Activated naive CD4-positive, alpha-beta T cell treated with anti-CD3 and anti-CD28 coated beads, Interleukin-2, amount 50 U/mL, for 72 hours (primary cell): ENCODE results near the gene FAM229A. TPM values are rescaled to one million over a fixed set of nuclear protein-coding genes. Genes with fewer than 3 reads are reported as not detected.
A peak's percentile ranks its signal among the peaks of the same experiment; 100 is the strongest.
"Not testable (repeated sequence)": the region's sequence is repeated elsewhere in the genome, so short reads cannot be mapped to it uniquely, and the experiment has no call there.

ENCODE experiments used
- ATAC-seq, 2 donors: fragments of 150-1000 bp; cut with Tn5 transposase; 2 replicates each; pipeline ENCODE4 v1.10.0; 2021; ENCODE audit warnings: mild to moderate bottlenecking in 2 of 2, moderate library complexity in 2 of 2
- DNase-seq, 2 donors: peaks; one replicate each; pipeline ENCODE4 v3.0.0; 2021 to 2022; ENCODE audit warnings: low spot score in 2 of 2
- H3K27ac Mint-ChIP-seq, 2 donors: one replicate each; pipeline ENCODE4 v1.8.0; 2022; ENCODE audit warnings: mild to moderate bottlenecking in 2 of 2, mixed read lengths in 2 of 2
- H3K36me3 Mint-ChIP-seq, 2 donors: one replicate each; pipeline ENCODE4 v1.8.0; 2022; ENCODE audit warnings: mixed read lengths in 2 of 2
- H3K9me3 Mint-ChIP-seq, 2 donors: one replicate each; pipeline ENCODE4 v1.8.0; 2022; ENCODE audit warnings: mixed read lengths in 2 of 2
- total RNA-seq, 2 donors: library from RNA; stranded (reverse); gene quantifications; one replicate each; pipeline ENCODE4 v1.2.3, GENCODE V29; 2022

FAM229A gene
- 1 to 10 TPM; 6.7 to 9.7 TPM for total RNA-seq

GRCh38 chr1:32362474-32363313 lies at the start of gene FAM229A, which contains the start of gene TSSK3:
FAM229A (minus strand) TSS chr1:32362485; CDS start chr1:32362091, 394 bp downstream.
TSSK3 (plus strand) TSS chr1:32362539; CDS start chr1:32362702, 163 bp downstream.
- Mint-ChIP-seq H3K36me3 (peaks cover 0 to 6% of the 10 kb centered on the region in 2 donors), H3K9me3 (no peaks in the 10 kb centered on the region), H3K27ac (no peak within 1 kb of the TSS)
- ATAC-seq (no peak), DNase-seq (no peak)

GRCh38 chr1:32411261-32411660 lies 49.0 kb upstream of the FAM229A start:
- ATAC-seq = no peak
- no peak for DNase-seq
- H3K36me3 Mint-ChIP-seq = no peaks in the 10 kb centered on the region
- no peaks in the 10 kb centered on the region for H3K9me3 Mint-ChIP-seq
- H3K27ac Mint-ChIP-seq = no peak overlapping the region

GRCh38 chr1:32406629-32407111 lies 44.4 kb upstream of the FAM229A start:
- no peak overlapping the region for H3K27ac Mint-ChIP-seq
- no peak for ATAC-seq
- DNase-seq = no peak
- H3K36me3 Mint-ChIP-seq = no peaks in the 10 kb centered on the region
- H3K9me3 Mint-ChIP-seq = no peaks in the 10 kb centered on the region

- Mint-ChIP-seq H3K9me3 (no peaks in the 10 kb centered on the region), H3K36me3 (no peaks in the 10 kb centered on the region), H3K27ac (no peak overlapping the region)
- DNase-seq (no peak), ATAC-seq (peak in 1 of 2 donors; percentile 59)
Measured at GRCh38 chr1:32405672-32406467, 43.6 kb upstream of the FAM229A start.

GRCh38 chr1:32404946-32405345 lies 42.7 kb upstream of the FAM229A start:
- H3K9me3 Mint-ChIP-seq = no peaks in the 10 kb centered on the region
- ATAC-seq = no peak
- H3K36me3 Mint-ChIP-seq = no peaks in the 10 kb centered on the region
- H3K27ac Mint-ChIP-seq = no peak overlapping the region
- DNase-seq = no peak

GRCh38 chr1:32400876-32401631 lies 38.8 kb upstream of the FAM229A start:
- Mint-ChIP-seq H3K27ac (no peak overlapping the region), H3K9me3 (no peaks in the 10 kb centered on the region), H3K36me3 (no peaks in the 10 kb centered on the region)
- DNase-seq (peak; percentile 61 to 64), ATAC-seq (peak; percentile 84 to 92)

- no peak for ATAC-seq
- no peaks in the 10 kb centered on the region for H3K9me3 Mint-ChIP-seq
- no peaks in the 10 kb centered on the region for H3K36me3 Mint-ChIP-seq
- no peak overlapping the region for H3K27ac Mint-ChIP-seq
- no peak for DNase-seq
Measured at GRCh38 chr1:32399843-32400242, 37.6 kb upstream of the FAM229A start.

- peaks cover 7 to 8% of the 10 kb centered on the region in 2 donors for H3K36me3 Mint-ChIP-seq
- H3K27ac Mint-ChIP-seq = no peak overlapping the region
Measured at GRCh38 chr1:32398401-32398800, 36.1 kb upstream of the FAM229A start.

GRCh38 chr1:32396524-32396923 lies 34.2 kb upstream of the FAM229A start:
- DNase-seq, H3K27ac Mint-ChIP-seq, H3K36me3 Mint-ChIP-seq, H3K9me3 Mint-ChIP-seq, ATAC-seq: not testable (repeated sequence)

More at GRCh38 chr1:32398401-32398800, 36.1 kb upstream of the FAM229A start:
- ATAC-seq (no peak), DNase-seq (no peak)
- no peaks in the 10 kb centered on the region for H3K9me3 Mint-ChIP-seq

- Mint-ChIP-seq H3K36me3 (peaks cover 7 to 8% of the 10 kb centered on the region in 2 donors), H3K27ac (peak overlapping the region; percentile 93 to 100), H3K9me3 (no peaks in the 10 kb centered on the region)
- DNase-seq = no peak
- ATAC-seq = no peak
Measured at GRCh38 chr1:32394890-32395432, 32.7 kb upstream of the FAM229A start.

GRCh38 chr1:32394141-32394889 lies 32.0 kb upstream of the FAM229A start, which contains the start of gene BSDC1:
BSDC1 (minus strand) TSS chr1:32394441; CDS start chr1:32394414, 27 bp downstream.
- Mint-ChIP-seq H3K27ac (peak within 1 kb of the TSS; percentile 93 to 100), H3K36me3 (peaks cover 7 to 8% of the 10 kb centered on the region in 2 donors), H3K9me3 (no peaks in the 10 kb centered on the region)
- ATAC-seq = peak; percentile 97
- peak; percentile 97 to 99 for DNase-seq

GRCh38 chr1:32393832-32394140 lies 31.5 kb upstream of the FAM229A start:
- Mint-ChIP-seq H3K9me3 (no peaks in the 10 kb centered on the region), H3K36me3 (peaks cover 7 to 8% of the 10 kb centered on the region in 2 donors), H3K27ac (peak overlapping the region; percentile 93 to 100)
- ATAC-seq = peak; percentile 17 to 20
- no peak for DNase-seq

- Mint-ChIP-seq H3K36me3 (peaks cover 7 to 8% of the 10 kb centered on the region in 2 donors), H3K9me3 (no peaks in the 10 kb centered on the region), H3K27ac (peak overlapping the region; percentile 93 to 100)
- ATAC-seq (peak in 1 of 2 donors; percentile 11), DNase-seq (no peak)
Measured at GRCh38 chr1:32393136-32393535, 30.9 kb upstream of the FAM229A start.

- H3K9me3 Mint-ChIP-seq = no peaks in the 10 kb centered on the region
- H3K27ac Mint-ChIP-seq = peak overlapping the region in 1 of 2 donors; percentile 31
- ATAC-seq (no peak), DNase-seq (no peak)
- peaks cover 7 to 8% of the 10 kb centered on the region in 2 donors for H3K36me3 Mint-ChIP-seq
Measured at GRCh38 chr1:32392325-32392724, 30.0 kb upstream of the FAM229A start.
